Stomach smooth muscle (tissue), 2 donors: ENCODE measurements around the gene SLC25A1.
"Not testable (repeated sequence)": the region's sequence is repeated elsewhere in the genome, so short reads cannot be mapped to it uniquely, and the experiment has no call there.

Experiments used
- H3K27ac ChIP-seq: one replicate; pipeline ENCODE4 v1.7.0; 2013; ENCODE audit warnings: mild to moderate bottlenecking, low read length, inconsistent platforms
- H3K27me3 ChIP-seq, 2 donors: one replicate each; pipeline ENCODE4 v1.7.0; 2013; ENCODE audit warnings: low read length in 2 of 2; ENCODE audit not compliant: insufficient read depth in 2 of 2, control insufficient read depth in 1 of 2
- H3K36me3 ChIP-seq, 2 donors: one replicate each; pipeline ENCODE4 v1.7.0; 2013; ENCODE audit warnings: low read length in 2 of 2; ENCODE audit not compliant: control insufficient read depth in 2 of 2, insufficient read depth in 2 of 2
- H3K4me1 ChIP-seq: one replicate; pipeline ENCODE4 v1.7.0; 2013; ENCODE audit warnings: low read length; ENCODE audit not compliant: control insufficient read depth, insufficient read depth
- H3K4me3 ChIP-seq, 2 donors: one replicate each; pipeline ENCODE4 v1.7.0; 2013; ENCODE audit warnings: low read length in 2 of 2
- H3K9ac ChIP-seq, 2 donors: one replicate each; pipeline ENCODE4 v1.7.0; 2013; ENCODE audit warnings: low read length in 2 of 2, mild to moderate bottlenecking in 1 of 2
- H3K9me3 ChIP-seq, 2 donors: one replicate each; pipeline ENCODE4 v1.7.0; 2013; ENCODE audit warnings: low read length in 2 of 2; ENCODE audit not compliant: control insufficient read depth in 2 of 2
- donor health status: healthy.
- donor health status: Pancreatic carcinoma.

The SLC25A1 gene

GRCh38 chr22:19207401-19207808 is 28.9 kb upstream of the SLC25A1 start:
- Histone ChIP-seq H3K9me3 (no peaks in the 10 kb centered on the region), H3K4me1 (no peaks in the 10 kb centered on the region), H3K27ac (no peak overlapping the region), H3K9ac (no peak overlapping the region), H3K27me3 (no peaks in the 10 kb centered on the region), H3K36me3 (peaks cover 7 to 9% of the 10 kb centered on the region in 2 donors), H3K4me3 (no peak overlapping the region)

GRCh38 chr22:19206287-19206686 is 27.8 kb upstream of the SLC25A1 start:
- no peaks in the 10 kb centered on the region for H3K9me3 ChIP-seq
- no peak overlapping the region for H3K27ac ChIP-seq
- H3K27me3 ChIP-seq: no peaks in the 10 kb centered on the region
- H3K9ac ChIP-seq: no peak overlapping the region
- H3K4me1 ChIP-seq: no peaks in the 10 kb centered on the region
- H3K4me3 ChIP-seq: no peak overlapping the region
- H3K36me3 ChIP-seq: peaks cover 7 to 9% of the 10 kb centered on the region in 2 donors

GRCh38 chr22:19204640-19205039 is 26.1 kb upstream of the SLC25A1 start:
- Histone ChIP-seq H3K27ac (no peak overlapping the region), H3K4me3 (no peak overlapping the region), H3K36me3 (peaks cover 5 to 7% of the 10 kb centered on the region in 2 donors), H3K9ac (no peak overlapping the region), H3K27me3 (no peaks in the 10 kb centered on the region), H3K4me1 (no peaks in the 10 kb centered on the region), H3K9me3 (no peaks in the 10 kb centered on the region)

GRCh38 chr22:19203834-19204233 is 25.3 kb upstream of the SLC25A1 start:
- H3K4me3 ChIP-seq: no peak overlapping the region
- H3K27ac ChIP-seq: no peak overlapping the region
- H3K4me1 ChIP-seq: no peaks in the 10 kb centered on the region
- no peaks in the 10 kb centered on the region for H3K27me3 ChIP-seq
- H3K36me3 ChIP-seq: peaks cover 4 to 8% of the 10 kb centered on the region in 2 donors
- no peak overlapping the region for H3K9ac ChIP-seq
- no peaks in the 10 kb centered on the region for H3K9me3 ChIP-seq

- not testable (repeated sequence) for H3K36me3 ChIP-seq, H3K27ac ChIP-seq, H3K27me3 ChIP-seq, H3K9ac ChIP-seq, H3K4me3 ChIP-seq, H3K4me1 ChIP-seq, H3K9me3 ChIP-seq
Measured at GRCh38 chr22:19202799-19203186, 24.3 kb upstream of the SLC25A1 start.

GRCh38 chr22:19201869-19202798 is 23.6 kb upstream of the SLC25A1 start:
- no peaks in the 10 kb centered on the region for H3K4me1 ChIP-seq
- H3K9me3 ChIP-seq: no peaks in the 10 kb centered on the region
- H3K27me3 ChIP-seq: no peaks in the 10 kb centered on the region
- no peak overlapping the region for H3K4me3 ChIP-seq
- no peak overlapping the region for H3K27ac ChIP-seq
- H3K36me3 ChIP-seq: peaks cover 0 to 6% of the 10 kb centered on the region in 2 donors
- no peak overlapping the region for H3K9ac ChIP-seq

- no peaks in the 10 kb centered on the region for H3K4me1 ChIP-seq
- H3K9me3 ChIP-seq: no peaks in the 10 kb centered on the region
- H3K9ac ChIP-seq: no peak overlapping the region
- H3K4me3 ChIP-seq: no peak overlapping the region
- no peak overlapping the region for H3K27ac ChIP-seq
- H3K27me3 ChIP-seq: no peaks in the 10 kb centered on the region
- H3K36me3 ChIP-seq: peaks cover 0 to 8% of the 10 kb centered on the region in 2 donors
Measured at GRCh38 chr22:19201130-19201868, 22.8 kb upstream of the SLC25A1 start.

GRCh38 chr22:19199479-19199878 is 20.9 kb upstream of the SLC25A1 start:
- no peak overlapping the region for H3K4me3 ChIP-seq
- no peak overlapping the region for H3K9ac ChIP-seq
- H3K4me1 ChIP-seq: no peaks in the 10 kb centered on the region
- no peaks in the 10 kb centered on the region for H3K27me3 ChIP-seq
- no peaks in the 10 kb centered on the region for H3K9me3 ChIP-seq
- H3K27ac ChIP-seq: no peak overlapping the region
- peaks cover 0 to 10% of the 10 kb centered on the region in 2 donors for H3K36me3 ChIP-seq

GRCh38 chr22:19197997-19198865 is 19.7 kb upstream of the SLC25A1 start:
- Histone ChIP-seq H3K9ac (no peak overlapping the region), H3K27ac (no peak overlapping the region), H3K27me3 (no peaks in the 10 kb centered on the region), H3K4me1 (no peaks in the 10 kb centered on the region), H3K36me3 (peaks cover 0 to 10% of the 10 kb centered on the region in 2 donors), H3K4me3 (no peak overlapping the region), H3K9me3 (no peaks in the 10 kb centered on the region)

GRCh38 chr22:19196841-19197612 is 18.5 kb upstream of the SLC25A1 start:
- H3K36me3 ChIP-seq: peaks cover 0 to 10% of the 10 kb centered on the region in 2 donors
- H3K9ac ChIP-seq: no peak overlapping the region

More at GRCh38 chr22:19196841-19197612, 18.5 kb upstream of the SLC25A1 start:
- Histone ChIP-seq H3K4me1 (no peaks in the 10 kb centered on the region), H3K4me3 (no peak overlapping the region), H3K9me3 (no peaks in the 10 kb centered on the region), H3K27ac (no peak overlapping the region), H3K27me3 (no peaks in the 10 kb centered on the region)
